IPS-18c (cell line): ENCODE measurements around the gene WDR27.
"Not testable (repeated sequence)": the region's sequence is repeated elsewhere in the genome, so short reads cannot be mapped to it uniquely, and the experiment has no call there.

Experiments
- H3K4me3 ChIP-seq: 2 replicates; pipeline ENCODE4 v1.7.0; 2013; ENCODE audit warnings: low read depth, mild to moderate bottlenecking, low read length, moderate library complexity; ENCODE audit not compliant: insufficient read depth
- H3K9me3 ChIP-seq: one replicate; pipeline ENCODE4 v1.6.1; 2013; ENCODE audit warnings: mild to moderate bottlenecking, low read length, moderate library complexity; ENCODE audit not compliant: control insufficient read depth, insufficient read depth

Gene WDR27

GRCh38 chr6:169652896-169653295, 48.9 kb downstream of the WDR27 start:
- Histone ChIP-seq H3K4me3 (no peak overlapping the region), H3K9me3 (peaks cover 6% of the 10 kb centered on the region)

DNA sequence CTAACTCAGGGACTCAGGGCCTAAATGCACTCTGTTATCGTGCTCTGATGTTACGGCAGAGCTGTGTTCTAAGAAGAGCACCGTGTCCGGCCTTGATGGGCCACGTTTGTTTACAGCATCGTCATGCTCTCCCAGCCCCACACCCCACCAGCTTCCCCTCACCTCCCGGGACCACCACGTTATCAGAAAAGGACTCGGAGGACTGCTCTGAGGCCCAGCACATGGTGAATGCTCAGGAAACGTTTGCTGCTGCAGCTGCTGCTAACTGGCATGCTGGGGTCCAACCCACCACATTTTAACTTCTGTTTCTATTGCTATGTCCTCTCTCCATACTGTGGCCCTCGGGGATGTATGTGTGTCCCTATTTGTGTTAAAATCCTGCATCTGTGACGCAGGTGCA, 50.3 kb downstream of the WDR27 start:
- peaks cover 6% of the 10 kb centered on the region for H3K9me3 ChIP-seq
- no peak overlapping the region for H3K4me3 ChIP-seq

GRCh38 chr6:169650959-169651292, 50.9 kb downstream of the WDR27 start:
- Histone ChIP-seq H3K9me3 (peaks cover 6% of the 10 kb centered on the region), H3K4me3 (no peak overlapping the region)

GRCh38 chr6:169650241-169650958, 51.4 kb downstream of the WDR27 start:
- peaks cover 6% of the 10 kb centered on the region for H3K9me3 ChIP-seq

DNA sequence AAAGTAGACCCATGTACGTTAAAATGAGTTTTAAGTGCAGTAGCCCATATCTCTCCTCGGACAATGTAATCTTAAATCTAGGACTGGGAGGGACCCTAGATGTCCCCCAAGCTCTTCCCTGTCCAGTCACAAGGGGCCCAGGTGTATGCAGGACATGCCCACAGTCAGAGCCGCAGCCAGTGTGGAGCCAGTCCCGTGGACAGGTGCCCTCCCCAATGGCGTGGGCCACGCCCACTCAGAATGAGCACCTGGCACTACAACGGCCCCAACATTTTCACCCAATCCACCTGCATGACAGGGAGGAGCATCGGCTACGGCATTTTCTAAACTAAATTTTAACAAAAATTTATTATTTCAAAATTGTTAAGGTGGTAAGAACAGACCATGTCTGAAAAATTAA, 53.2 kb downstream of the WDR27 start:
- no peaks in the 10 kb centered on the region for H3K9me3 ChIP-seq

More at GRCh38 chr6:169650241-169650958, 51.4 kb downstream of the WDR27 start:
- H3K4me3 ChIP-seq, result no peak overlapping the region

GRCh38 chr6:169648092-169648491, 53.7 kb downstream of the WDR27 start:
- H3K4me3 ChIP-seq, result no peak overlapping the region
- H3K9me3 ChIP-seq, result no peaks in the 10 kb centered on the region

More for the DNA sequence above, 53.2 kb downstream of the WDR27 start:
- H3K4me3 ChIP-seq, result no peak overlapping the region

DNA sequence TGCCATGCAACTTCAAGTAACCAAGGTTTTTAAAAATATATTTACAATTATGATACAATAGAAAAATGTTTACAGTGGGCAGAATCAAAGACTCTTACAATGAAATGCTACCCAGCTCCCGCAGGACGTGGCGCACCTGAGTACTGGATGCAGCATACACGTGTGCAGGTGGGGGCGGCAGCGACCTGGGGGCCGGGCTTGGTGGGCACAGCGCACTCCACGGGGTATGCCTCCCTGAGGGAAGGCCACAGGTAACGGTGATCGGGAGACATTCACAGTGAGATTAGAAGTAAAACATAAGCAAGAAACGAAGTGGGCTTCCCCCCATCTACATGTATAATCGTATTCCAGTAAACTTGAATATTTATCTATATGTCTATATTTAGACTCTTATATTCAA, 54.2 kb downstream of the WDR27 start:
- H3K9me3 ChIP-seq, result no peaks in the 10 kb centered on the region

DNA sequence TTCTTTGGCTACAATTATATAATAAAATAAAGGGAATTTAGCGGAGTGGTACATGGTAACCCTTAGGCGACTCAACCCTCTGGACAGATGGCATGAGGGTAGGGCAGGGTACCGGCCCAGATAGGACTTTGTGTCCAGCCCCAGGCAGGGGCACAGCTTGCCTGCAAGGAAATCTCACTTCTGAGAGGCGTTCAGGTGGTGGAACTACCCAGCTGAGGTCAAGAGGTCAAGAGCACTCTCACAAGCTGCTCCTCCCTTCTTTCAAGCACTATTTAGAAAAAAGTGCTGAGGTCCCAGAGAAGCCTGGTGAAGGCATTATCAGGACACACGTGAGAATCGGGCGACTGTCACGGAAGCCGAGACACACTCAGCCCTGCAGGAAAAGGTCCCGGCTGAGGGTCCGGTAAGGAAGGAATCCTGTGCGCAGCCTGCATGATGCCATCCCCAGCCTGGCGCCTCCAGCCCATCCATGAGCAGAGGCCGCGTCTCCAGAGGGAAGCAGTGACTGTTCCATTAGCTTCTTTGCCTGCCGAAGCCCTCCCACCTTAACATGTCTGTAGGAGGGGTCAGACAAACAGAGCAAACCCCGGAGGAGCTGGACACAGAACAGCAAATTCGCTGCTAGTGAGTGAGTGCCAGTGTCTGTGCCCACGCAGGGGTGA, 54.8 kb downstream of the WDR27 start:
- H3K9me3 ChIP-seq, result no peaks in the 10 kb centered on the region
- H3K4me3 ChIP-seq, result no peak overlapping the region

More for the DNA sequence above, 54.2 kb downstream of the WDR27 start:
- no peak overlapping the region for H3K4me3 ChIP-seq

GRCh38 chr6:169645459-169645858, 56.4 kb downstream of the WDR27 start:
- not testable (repeated sequence) for H3K4me3 ChIP-seq, H3K9me3 ChIP-seq

GRCh38 chr6:169643521-169643920, 58.3 kb downstream of the WDR27 start:
- no peak overlapping the region for H3K4me3 ChIP-seq
- H3K9me3 ChIP-seq, result peaks cover 1% of the 10 kb centered on the region

DNA sequence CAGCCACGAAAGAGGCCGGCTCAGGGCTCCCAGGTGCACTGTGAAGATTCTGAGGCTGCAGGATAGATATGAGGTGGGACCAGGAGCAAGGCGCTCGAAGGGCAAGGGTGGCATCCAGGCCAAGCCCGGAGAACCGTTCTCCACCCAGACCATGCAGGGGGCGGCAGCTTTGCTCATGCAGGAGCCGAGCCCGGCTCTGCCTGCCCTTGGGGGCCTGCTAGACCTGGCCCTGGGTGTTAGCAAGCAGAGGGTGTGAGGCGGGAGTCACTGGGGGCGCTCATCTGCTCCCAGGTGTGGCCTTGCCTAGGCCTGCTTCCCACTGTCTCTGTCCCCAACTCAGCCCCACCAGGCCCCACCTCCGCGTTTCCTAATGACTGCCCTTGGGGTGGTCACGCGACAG, 59.4 kb downstream of the WDR27 start:
- Histone ChIP-seq H3K4me3 (no peak overlapping the region), H3K9me3 (peaks cover 2% of the 10 kb centered on the region)

DNA sequence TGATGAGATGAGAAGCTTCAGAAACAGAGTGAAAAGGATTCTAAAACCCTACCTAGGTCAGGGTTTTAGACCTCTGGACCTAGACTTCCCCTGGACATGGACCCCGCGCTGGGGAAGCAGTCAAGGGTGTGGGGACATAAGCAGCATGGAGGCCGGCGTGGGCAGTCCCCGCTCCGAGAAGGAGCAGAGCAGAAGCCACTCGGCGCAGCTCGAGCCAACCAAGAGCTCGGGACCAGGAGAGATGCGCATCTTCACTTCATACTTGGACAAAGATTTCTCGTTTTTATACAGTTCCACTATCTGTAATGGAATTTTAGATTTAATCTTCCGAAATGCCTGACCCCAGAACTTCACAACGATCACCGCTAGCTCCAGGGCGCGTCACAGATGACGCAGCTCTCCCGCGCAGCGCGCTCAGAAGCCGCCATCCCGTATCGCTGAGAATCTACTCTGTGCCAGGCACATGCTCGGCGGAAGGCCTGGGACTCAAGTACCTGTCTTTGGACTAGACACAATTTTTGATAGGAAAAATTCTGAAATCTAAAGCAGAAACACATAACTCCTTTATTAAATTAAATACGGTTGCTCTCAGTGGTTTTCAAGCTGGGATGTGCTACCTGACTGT, 60.3 kb downstream of the WDR27 start:
- H3K9me3 ChIP-seq, result peaks cover 2% of the 10 kb centered on the region
- H3K4me3 ChIP-seq, result no peak overlapping the region

DNA sequence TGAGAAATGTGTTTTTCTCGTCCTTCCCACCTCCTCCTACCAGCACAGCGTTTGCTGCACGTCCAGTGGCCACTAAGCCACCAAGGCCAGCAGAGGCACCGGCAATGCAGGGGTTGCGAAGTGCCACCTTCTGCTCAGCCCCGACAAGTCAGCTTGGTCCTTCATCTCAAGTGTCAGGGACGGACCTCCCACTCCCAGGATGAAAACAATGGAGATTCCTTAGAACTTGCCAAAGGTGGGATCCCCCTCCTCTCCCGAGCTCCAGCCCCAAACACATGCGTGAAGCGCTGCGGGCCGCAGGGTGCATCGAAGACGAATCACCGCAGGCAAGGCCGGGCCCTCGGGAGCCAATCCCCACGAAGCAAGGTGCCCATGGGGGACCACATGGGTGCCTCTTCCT, 60.8 kb downstream of the WDR27 start:
- Histone ChIP-seq H3K9me3 (peaks cover 2% of the 10 kb centered on the region), H3K4me3 (no peak overlapping the region)

- Histone ChIP-seq H3K4me3 (no peak overlapping the region), H3K9me3 (peaks cover 2% of the 10 kb centered on the region)
Measured at GRCh38 chr6:169640351-169640852, 61.4 kb downstream of the WDR27 start.

- Histone ChIP-seq H3K9me3 (peaks cover 2% of the 10 kb centered on the region), H3K4me3 (no peak overlapping the region)
Measured at GRCh38 chr6:169639653-169640278, 62.1 kb downstream of the WDR27 start.

GRCh38 chr6:169638915-169639314, 62.9 kb downstream of the WDR27 start:
- H3K4me3 ChIP-seq, result no peak overlapping the region
- peaks cover 2% of the 10 kb centered on the region for H3K9me3 ChIP-seq

GRCh38 chr6:169638388-169638787, 63.4 kb downstream of the WDR27 start:
- no peak overlapping the region for H3K4me3 ChIP-seq
- peaks cover 2% of the 10 kb centered on the region for H3K9me3 ChIP-seq

DNA sequence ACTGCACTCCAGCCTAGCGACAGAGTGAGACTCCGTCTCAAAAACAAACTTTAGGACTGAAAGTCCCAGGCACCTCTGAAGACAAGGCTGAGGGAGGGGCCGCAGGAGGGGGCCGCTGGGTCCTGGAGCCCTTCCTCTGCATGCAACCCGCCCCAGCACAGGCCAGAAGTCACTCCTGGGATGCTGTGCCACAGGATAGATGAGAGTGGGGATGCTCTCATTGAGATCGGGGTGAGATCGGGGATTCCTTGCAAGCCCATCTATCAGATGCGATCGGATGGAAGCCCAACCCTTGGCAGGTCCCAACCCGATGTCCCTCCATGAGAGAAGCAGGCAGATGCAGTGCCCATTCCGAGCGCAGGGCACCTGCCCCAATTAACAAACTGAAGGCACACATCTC, 66.5 kb downstream of the WDR27 start:
- no peak overlapping the region for H3K4me3 ChIP-seq
- peaks cover 2% of the 10 kb centered on the region for H3K9me3 ChIP-seq
